Liver (tissue), 9 donors: ENCODE data around the gene EXOC4. TPM values are rescaled to one million over a fixed set of nuclear protein-coding genes. Genes with fewer than 3 reads are reported as not detected.
A peak's percentile ranks its signal among the peaks of the same experiment; 100 is the strongest.

Source experiments
- DNase-seq: peaks from one replicate; pipeline ENCODE4 v3.0.0-alpha.2; 2017; ENCODE audit warnings: low spot score
- H3K27ac ChIP-seq, 2 donors: one replicate each; pipeline ENCODE4 v1.7.0; 2013; ENCODE audit warnings: inconsistent platforms in 2 of 2, low read length in 2 of 2, control low read depth in 1 of 2, low read depth in 1 of 2, mild to moderate bottlenecking in 1 of 2
- H3K27me3 ChIP-seq, 4 donors: one replicate each; pipeline versions ENCODE4 v1.6.1 to v1.7.0; 2013; ENCODE audit warnings: low read length in 3 of 4, inconsistent platforms in 1 of 4, mild to moderate bottlenecking in 1 of 4, moderate library complexity in 1 of 4; ENCODE audit not compliant: control insufficient read depth in 4 of 4, insufficient read depth in 4 of 4
- H3K36me3 ChIP-seq, 4 donors: one replicate each; pipeline versions ENCODE4 v1.6.1 to v1.7.0; 2013; ENCODE audit warnings: low read length in 3 of 4, mild to moderate bottlenecking in 3 of 4, low read depth in 1 of 4, moderate library complexity in 1 of 4; ENCODE audit not compliant: control insufficient read depth in 4 of 4, insufficient read depth in 3 of 4
- H3K4me1 ChIP-seq, 4 donors: one replicate each; pipeline versions ENCODE4 v1.6.1 to v1.7.0; 2013; ENCODE audit warnings: low read length in 3 of 4, mild to moderate bottlenecking in 3 of 4, moderate library complexity in 1 of 4; ENCODE audit not compliant: control insufficient read depth in 4 of 4, insufficient read depth in 4 of 4
- H3K4me3 ChIP-seq, 3 donors: one replicate each; pipeline versions ENCODE4 v1.6.1 to v1.7.0; 2013; ENCODE audit warnings: low read length in 3 of 3, control low read depth in 1 of 3, low read depth in 1 of 3, mild to moderate bottlenecking in 1 of 3
- H3K9ac ChIP-seq, 2 donors: one replicate each; pipeline ENCODE4 v1.7.0; 2013; ENCODE audit warnings: low read length in 2 of 2, mild to moderate bottlenecking in 2 of 2, moderate library complexity in 2 of 2, control low read depth in 1 of 2, low read depth in 1 of 2
- H3K9me3 ChIP-seq, 4 donors: one replicate each; pipeline versions ENCODE4 v1.6.1 to v1.7.0; 2013; ENCODE audit warnings: low read length in 3 of 4; ENCODE audit not compliant: control insufficient read depth in 4 of 4
- ATF3 ChIP-seq: IDR thresholded peaks from 2 replicates; pipeline ENCODE4 v1.6.1; 2016; ENCODE audit warnings: antibody characterized with exemption
- CTCF ChIP-seq: fragments of 150-350 bp; IDR thresholded peaks from 2 replicates; pipeline ENCODE4 v1.5.1; 2017; ENCODE audit warnings: improper control_type of control experiment, low read depth, low read length; ENCODE audit not compliant: missing input control
- EGR1 ChIP-seq, 2 donors: IDR thresholded peaks; 2 replicates each; pipeline ENCODE4 v1.6.1; 2016 to 2018; ENCODE audit warnings: antibody characterized with exemption in 2 of 2, low read depth in 2 of 2
- FOXA1 ChIP-seq: IDR thresholded peaks from 2 replicates; pipeline ENCODE4 v1.6.1; 2016; ENCODE audit warnings: antibody characterized with exemption
- FOXA2 ChIP-seq: IDR thresholded peaks from 2 replicates; pipeline ENCODE4 v1.6.1; 2016; ENCODE audit warnings: antibody characterized with exemption
- GABPA ChIP-seq, 2 donors: IDR thresholded peaks in 1 of 2; conservative IDR thresholded peaks in 1 of 2; 2 replicates each; pipeline ENCODE4 v1.6.1; 2016; ENCODE audit warnings: antibody characterized with exemption in 2 of 2, mild to moderate bottlenecking in 1 of 2, moderate library complexity in 1 of 2
- HNF4A ChIP-seq, 2 donors: conservative IDR thresholded peaks; 2 replicates each; pipeline ENCODE4 v1.6.1; 2016; ENCODE audit warnings: antibody characterized with exemption in 2 of 2, mild to moderate bottlenecking in 2 of 2
- JUND ChIP-seq, 2 donors: IDR thresholded peaks; 2 replicates each; pipeline ENCODE4 v1.6.1; 2016; ENCODE audit warnings: antibody characterized with exemption in 2 of 2
- NR2F2 ChIP-seq: IDR thresholded peaks from 2 replicates; pipeline ENCODE4 v1.6.1; 2016; ENCODE audit warnings: antibody characterized with exemption
- RAD21 ChIP-seq, 2 donors: IDR thresholded peaks; 2 replicates each; pipeline ENCODE4 v1.6.1; 2016; ENCODE audit warnings: antibody characterized with exemption in 2 of 2, mild to moderate bottlenecking in 2 of 2
- RXRA ChIP-seq, 2 donors: IDR thresholded peaks; 2 replicates each; pipeline ENCODE4 v1.6.1; 2017 to 2018; ENCODE audit warnings: antibody characterized with exemption in 2 of 2, mild to moderate bottlenecking in 1 of 2
- SP1 ChIP-seq: IDR thresholded peaks from 2 replicates; pipeline ENCODE4 v1.6.1; 2018; ENCODE audit warnings: antibody characterized with exemption, mild to moderate bottlenecking
- TAF1 ChIP-seq: conservative IDR thresholded peaks from 2 replicates; pipeline ENCODE4 v1.6.1; 2016; ENCODE audit warnings: antibody characterized with exemption, mild to moderate bottlenecking
- YY1 ChIP-seq: IDR thresholded peaks from 2 replicates; pipeline ENCODE4 v1.6.1; 2016; ENCODE audit warnings: antibody characterized with exemption, mild to moderate bottlenecking
- WGBS: extraction: QIAGEN DNeasy Blood & Tissue Kit; methylation state at CpG from one replicate; pipeline ENCODE4 v1.1.7; 2013; 5-methylcytosine and 5-hydroxymethylcytosine counted together
- polyA plus RNA-seq, 2 donors: library from polyadenylated mRNA; stranded (reverse) in 1 of 2; unstranded in 1 of 2; fragments of 200-250 nt in 1 of 2; fragments of >200 nt in 1 of 2; fragmentation: Nextera tagmentation in 1 of 2; extraction: Ambion mirVana in 1 of 2; gene quantifications; one replicate each; pipeline versions ENCODE4 v1.2.1 to v1.2.3, GENCODE V29; 2013 to 2015
- total RNA-seq, 2 donors: library from RNA; depleted of rRNA; stranded (reverse); fragments of >200 nt; gene quantifications; one replicate each; pipeline ENCODE4 v1.2.3, GENCODE V29; 2014
- TF ChIP-seq, protein P1 (sequence below): IDR thresholded peaks from 2 replicates; pipeline ENCODE4 v1.6.1; 2016; ENCODE audit warnings: antibody characterized with exemption
- TF ChIP-seq, protein P2 (sequence below): IDR thresholded peaks from 2 replicates; pipeline ENCODE4 v1.6.1; 2016; ENCODE audit warnings: antibody characterized with exemption
- donor health status: healthy.
- donor health status: healthy.
- donor health status: healthy.
- donor health status: healthy.
- donor health status: healthy.

The EXOC4 gene
- total and polyA plus RNA-seq, 4 donors, result 9.5 to 55.9 (median 23.6) TPM

DNA sequence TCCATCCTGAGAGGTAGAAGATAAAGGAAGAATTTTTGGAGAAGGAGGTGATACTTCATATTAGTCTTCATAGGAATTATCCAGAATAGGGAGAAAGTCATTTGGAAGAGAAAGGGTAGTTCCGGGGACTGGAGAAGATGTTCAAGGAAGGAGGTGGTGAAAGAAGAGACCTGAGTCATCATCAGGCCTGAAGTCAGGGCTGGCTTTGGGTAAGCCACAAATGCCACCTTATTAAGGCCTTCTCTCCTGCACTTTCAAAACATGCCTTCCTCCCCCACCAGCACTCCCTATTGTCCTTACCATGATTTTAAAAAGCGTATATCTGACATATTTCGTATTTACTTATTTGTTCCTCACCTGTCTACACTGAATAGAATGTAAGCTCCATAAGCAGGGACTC lies 762.1 kb downstream of the EXOC4 start:
- Histone ChIP-seq H3K4me3 (no peak overlapping the region), H3K4me1 (no peaks in the 10 kb centered on the region), H3K27ac (no peak overlapping the region), H3K36me3 (peaks cover 0 to 2% (median 0%) of the 10 kb centered on the region in 4 donors), H3K9me3 (no peaks in the 10 kb centered on the region), H3K9ac (no peak overlapping the region), H3K27me3 (no peaks in the 10 kb centered on the region)
- DNase-seq, result no peak
- 96% methylated on average over 3 of the region's 3 CpGs for WGBS
- TF ChIP-seq EGR1 (IDR thresholded peaks at IDR 0.05; ENCODE audit: low read depth in 2 of 2), result no peak

DNA sequence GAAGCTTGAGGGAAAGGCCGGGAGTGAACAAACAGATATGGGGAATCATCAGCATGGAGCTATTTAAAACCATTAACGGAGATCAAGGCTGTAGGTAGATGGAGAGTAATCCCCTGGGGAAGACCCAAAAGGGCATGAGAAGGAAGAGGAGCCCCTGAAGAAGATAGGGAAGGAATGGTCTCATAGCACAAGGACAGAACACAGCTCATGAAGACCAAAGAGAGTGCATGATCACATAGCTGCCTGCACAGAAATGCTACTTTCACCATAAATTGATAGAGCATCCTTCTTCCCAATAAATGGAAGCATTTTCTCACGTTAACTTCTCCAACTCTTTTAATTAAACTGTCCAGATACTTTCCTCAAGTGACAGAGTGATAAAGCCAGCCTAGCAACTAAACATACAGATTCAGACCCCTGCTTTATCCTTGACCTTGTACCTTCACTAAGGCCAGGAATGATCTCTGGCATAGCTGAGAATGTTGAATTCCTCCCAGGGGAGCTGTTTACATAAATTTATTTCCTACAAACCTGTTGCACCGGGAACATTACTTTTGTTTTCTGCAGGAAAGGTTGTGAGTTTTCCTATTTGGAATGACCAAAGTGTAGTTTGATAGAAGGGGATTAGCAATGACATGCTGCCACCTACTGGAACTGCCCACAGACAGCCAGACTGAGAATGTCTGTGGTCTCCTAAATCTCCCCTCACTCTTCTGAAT lies 763.5 kb downstream of the EXOC4 start:
- Histone ChIP-seq H3K4me1 (no peaks in the 10 kb centered on the region), H3K36me3 (no peaks in the 10 kb centered on the region), H3K9ac (no peak overlapping the region), H3K27me3 (no peaks in the 10 kb centered on the region), H3K27ac (no peak overlapping the region), H3K4me3 (no peak overlapping the region), H3K9me3 (no peaks in the 10 kb centered on the region)
- 60% methylated on average over 4 of the region's 4 CpGs for WGBS
- DNase-seq, result peak; percentile 35
- TF ChIP-seq TAF1 (no peak), HNF4A (conservative IDR thresholded peaks at IDR 0.05) (no peak), ATF3 (no peak), CTCF (peak; percentile 60), RAD21 (IDR thresholded peaks at IDR 0.05) (peak; percentile 83 to 84), YY1 (no peak)
- TF ChIP-seq, protein P1, sequence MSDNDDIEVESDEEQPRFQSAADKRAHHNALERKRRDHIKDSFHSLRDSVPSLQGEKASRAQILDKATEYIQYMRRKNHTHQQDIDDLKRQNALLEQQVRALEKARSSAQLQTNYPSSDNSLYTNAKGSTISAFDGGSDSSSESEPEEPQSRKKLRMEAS, result no peak

GRCh38 chr7:134016942-134017303 lies 764.0 kb downstream of the EXOC4 start:
- no peak overlapping the region for H3K27ac ChIP-seq
- H3K27me3 ChIP-seq, result no peaks in the 10 kb centered on the region
- H3K4me3 ChIP-seq, result no peak overlapping the region
- 90% methylated on average over 3 of the region's 3 CpGs for WGBS
- H3K36me3 ChIP-seq, result no peaks in the 10 kb centered on the region
- no peak for DNase-seq
- H3K9ac ChIP-seq, result no peak overlapping the region
- H3K4me1 ChIP-seq, result no peaks in the 10 kb centered on the region
- no peaks in the 10 kb centered on the region for H3K9me3 ChIP-seq
- TF ChIP-seq, protein P1, result no peak
- TF ChIP-seq RXRA (IDR thresholded peaks at IDR 0.05) (no peak), CTCF (no peak), ATF3 (no peak), RAD21 (IDR thresholded peaks at IDR 0.05) (no peak), SP1 (no peak), FOXA2 (no peak), NR2F2 (no peak), FOXA1 (no peak), JUND (IDR thresholded peaks at IDR 0.05) (no peak), GABPA (IDR thresholded peaks at IDR 0.05 in 1 of 2, conservative IDR thresholded peaks at IDR 0.05 in 1 of 2) (no peak), EGR1 (IDR thresholded peaks at IDR 0.05; ENCODE audit: low read depth in 2 of 2) (no peak)
- TF ChIP-seq, protein P2, sequence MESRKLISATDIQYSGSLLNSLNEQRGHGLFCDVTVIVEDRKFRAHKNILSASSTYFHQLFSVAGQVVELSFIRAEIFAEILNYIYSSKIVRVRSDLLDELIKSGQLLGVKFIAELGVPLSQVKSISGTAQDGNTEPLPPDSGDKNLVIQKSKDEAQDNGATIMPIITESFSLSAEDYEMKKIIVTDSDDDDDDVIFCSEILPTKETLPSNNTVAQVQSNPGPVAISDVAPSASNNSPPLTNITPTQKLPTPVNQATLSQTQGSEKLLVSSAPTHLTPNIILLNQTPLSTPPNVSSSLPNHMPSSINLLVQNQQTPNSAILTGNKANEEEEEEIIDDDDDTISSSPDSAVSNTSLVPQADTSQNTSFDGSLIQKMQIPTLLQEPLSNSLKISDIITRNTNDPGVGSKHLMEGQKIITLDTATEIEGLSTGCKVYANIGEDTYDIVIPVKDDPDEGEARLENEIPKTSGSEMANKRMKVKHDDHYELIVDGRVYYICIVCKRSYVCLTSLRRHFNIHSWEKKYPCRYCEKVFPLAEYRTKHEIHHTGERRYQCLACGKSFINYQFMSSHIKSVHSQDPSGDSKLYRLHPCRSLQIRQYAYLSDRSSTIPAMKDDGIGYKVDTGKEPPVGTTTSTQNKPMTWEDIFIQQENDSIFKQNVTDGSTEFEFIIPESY, result no peak
